HepG2 (cell line): ENCODE measurements around the gene NME9. TPM values are rescaled to one million over a fixed set of nuclear protein-coding genes. Genes with fewer than 3 reads are reported as not detected.

ENCODE experiments used
- ATAC-seq: fragments of 200-7000 bp; cut with Tn5 transposase; 3 replicates; pipeline ENCODE4 v1.9.1; 2020; ENCODE audit warnings: mild to moderate bottlenecking, moderate library complexity
- BruUV-seq: library from RNA; stranded (reverse); fragments of 400-500 nt; replicated peaks from 2 replicates; lab custom pipeline; 2021; lab: Mats Ljungman, UMichigan
- CTCF ChIA-PET: fragments of 300-600 bp; formaldehyde crosslinking; extraction: SDS; loops from one replicate; lab custom pipeline; 2021; ENCODE audit warnings: low total read pairs, inconsistent platforms, low intra/inter-chr PET ratio; lab: Yijun Ruan, JAX
- POLR2A ChIA-PET: fragments of 350-600 bp; sonication (Branson Sonifier 250); formaldehyde crosslinking; loops from one replicate; lab custom pipeline; 2020; ENCODE audit warnings: antibody characterized with exemption, inconsistent platforms; lab: Yijun Ruan, JAX
- DNase-seq: peaks from one replicate; pipeline ENCODE4 v3.0.0-alpha.2; 2015; ENCODE audit warnings: low spot score
- FAIRE-seq: peaks from 3 replicates; lab custom pipeline; 2011; peaks lifted over from hg19 to GRCh38; lab: Jason Lieb, UNC
- H2AFZ ChIP-seq: one replicate; pipeline ENCODE4 v1.6.1; 2011; ENCODE audit warnings: low read length, inconsistent platforms
- H3K27ac ChIP-seq: fragments of 300-600 bp; 3 replicates; pipeline ENCODE4 v1.8.0; 2011; ENCODE audit warnings: mixed run types, mild to moderate bottlenecking, mixed read lengths, low read length, inconsistent platforms; ENCODE audit not compliant: insufficient read depth; ENCODE audit errors: extremely low read length
- H3K27me3 ChIP-seq, 2 experiments: fragments of 200-600 bp in 1 of 2; 2 replicates in 1 of 2; 3 replicates in 1 of 2; pipeline versions ENCODE4 v1.6.0 to v1.8.0; 2011; ENCODE audit warnings: low read length in 2 of 2, mild to moderate bottlenecking in 2 of 2, moderate library complexity in 2 of 2, inconsistent platforms in 1 of 2; ENCODE audit not compliant: insufficient read depth in 2 of 2, control insufficient read depth in 1 of 2
- H3K36me3 ChIP-seq, 2 experiments: fragments of 200-600 bp in 1 of 2; replicated peaks in 1 of 2; 2 replicates in 1 of 2; 3 replicates in 1 of 2; pipeline versions ENCODE4 v1.5.1 to v1.8.0; 2011; ENCODE audit warnings: low read length in 2 of 2, inconsistent platforms in 1 of 2; ENCODE audit not compliant: insufficient read depth in 2 of 2, control insufficient read depth in 1 of 2
- H3K4me1 ChIP-seq: 2 replicates; pipeline ENCODE4 v1.5.1; 2012; ENCODE audit warnings: low read length, inconsistent platforms; ENCODE audit not compliant: insufficient read depth
- H3K4me2 ChIP-seq: 2 replicates; pipeline ENCODE4 v1.6.0; 2011; ENCODE audit warnings: low read depth, low read length, inconsistent platforms
- H3K4me3 ChIP-seq, 3 experiments: fragments of 200-600 bp in 1 of 3; sonication (generic), shearing (Covaris generic) in 1 of 3; replicated peaks in 1 of 3; 2 replicates each; pipeline ENCODE4 v1.5.1; 2011 to 2016; ENCODE audit warnings: low read length in 3 of 3, inconsistent platforms in 2 of 3, low read depth in 2 of 3, mild to moderate bottlenecking in 2 of 3, control low read depth in 1 of 3, mixed read lengths in 1 of 3; ENCODE audit not compliant: insufficient read depth in 1 of 3
- H3K79me2 ChIP-seq: one replicate; pipeline ENCODE4 v1.6.1; 2011; ENCODE audit warnings: low read length, inconsistent platforms; ENCODE audit not compliant: insufficient read depth
- H3K9ac ChIP-seq: 2 replicates; pipeline ENCODE4 v1.6.0; 2011; ENCODE audit warnings: mild to moderate bottlenecking, low read depth, low read length, inconsistent platforms; ENCODE audit not compliant: insufficient read depth
- H3K9me3 ChIP-seq: 2 replicates; pipeline ENCODE4 v1.5.1; 2012; ENCODE audit warnings: mild to moderate bottlenecking, low read length
- H4K20me1 ChIP-seq: 2 replicates; pipeline ENCODE4 v1.6.0; 2011; ENCODE audit warnings: inconsistent platforms, mild to moderate bottlenecking, low read length, moderate library complexity; ENCODE audit not compliant: insufficient read depth
- HDAC2 ChIP-seq: sonication (generic); formaldehyde crosslinking; IDR thresholded peaks from 2 replicates; pipeline ENCODE4 v1.4.0; 2020; ENCODE audit warnings: missing genetic modification reagents
- MIXL1 ChIP-seq: IDR thresholded peaks from 2 replicates; pipeline ENCODE4 v1.6.1; 2016
- SNRNP70 ChIP-seq: fragments of 200-400 bp; formaldehyde crosslinking; IDR thresholded peaks from 2 replicates; pipeline ENCODE4 v1.6.1; 2017; ENCODE audit warnings: mild to moderate bottlenecking, low read depth, low read length, moderate library complexity
- ZBTB49 ChIP-seq: sonication (generic); formaldehyde crosslinking; IDR thresholded peaks from 2 replicates; pipeline ENCODE4 v1.4.0; 2020; ENCODE audit warnings: missing genetic modification reagents, borderline replicate concordance
- ZFP37 ChIP-seq: sonication (generic); formaldehyde crosslinking; IDR thresholded peaks from 2 replicates; pipeline ENCODE4 v1.4.0; 2020; ENCODE audit warnings: missing genetic modification reagents, borderline replicate concordance
- ZNF7 ChIP-seq: IDR thresholded peaks from 2 replicates; pipeline ENCODE4 v1.6.1; 2016; ENCODE audit warnings: missing biosample characterization, missing genetic modification reagents
- ZNF747 ChIP-seq: sonication (generic); formaldehyde crosslinking; IDR thresholded peaks from 2 replicates; pipeline ENCODE4 v1.8.1; 2023; ENCODE audit warnings: missing genetic modification reagents, mild to moderate bottlenecking, borderline replicate concordance
- WGBS: methylation state at CpG from one replicate; pipeline ENCODE4 v1.1.6; 2017; ENCODE audit warnings: low lambda C conversion rate; 5-methylcytosine and 5-hydroxymethylcytosine counted together
- in situ Hi-C: cut with HindIII; loops from 2 replicates; pipeline ENCODE4 v1.10.0; 2017; ENCODE audit warnings: low pct_unique_long_range_greater_than_20kb; ENCODE audit not compliant: extremely low pct_ligation_motif_present
- intact Hi-C: fragments of 100-400 bp; cut with micrococcal nuclease; formaldehyde crosslinking; loops from one replicate; pipeline ENCODE4 v1.10.0; 2022; ENCODE audit not compliant: unreplicated experiment
- polyA plus RNA-seq, 8 experiments: library from polyadenylated mRNA; depleted of rRNA in 3 of 8; stranded (reverse) in 7 of 8; unstranded in 1 of 8; fragments of >200 nt; fragmentation: Illumina TruSeq in 4 of 8; extraction: Trizol in 4 of 8; gene quantifications; 2 replicates each; pipeline versions ENCODE4 v1.2.1 to v1.2.3, GENCODE V29; 2011 to 2016; ENCODE audit warnings: low read depth in 4 of 8, missing spikeins in 1 of 8, mixed read lengths in 1 of 8; ENCODE audit not compliant: insufficient read depth in 1 of 8
- total RNA-seq, 5 experiments: library from RNA; depleted of rRNA; stranded (reverse); fragments of >200 nt; fragmentation: Illumina TruSeq; extraction: Trizol; gene quantifications; 2 replicates each; pipeline ENCODE4 v1.2.3, GENCODE V29; 2016; ENCODE audit warnings: low read depth in 1 of 5
- TF ChIP-seq, protein P1 (sequence below): sonication (generic); formaldehyde crosslinking; IDR thresholded peaks from 2 replicates; pipeline ENCODE4 v1.5.1; 2020; ENCODE audit warnings: missing genetic modification reagents, mild to moderate bottlenecking, borderline replicate concordance
- TF ChIP-seq, protein P2 (sequence below): sonication (generic); formaldehyde crosslinking; IDR thresholded peaks from 2 replicates; pipeline ENCODE4 v1.4.0; 2020; ENCODE audit warnings: missing genetic modification reagents
- TF ChIP-seq, protein P3 (sequence below): sonication (generic); formaldehyde crosslinking; conservative IDR thresholded peaks from 2 replicates; pipeline ENCODE4 v1.8.0; 2022; ENCODE audit warnings: missing genetic modification reagents

Gene NME9
- total and polyA plus RNA-seq, 2 of the 13 experiments (the other 11 are each of a cell fraction or from before 2014, with no cell fraction given): not detected

- in situ Hi-C loops: no loop called here
- H3K27me3 ChIP-seq: no peaks in the 10 kb centered on the region
- 65% methylated on average over 1 of the region's 1 CpG for WGBS
- BruUV-seq: no TSS peak
- intact Hi-C loops: no loop called here
- peaks cover 0 to 2% of the 10 kb centered on the region in 2 experiments; a peak in 1 of 5 replicates for H3K36me3 ChIP-seq
- FAIRE-seq (no peak), ATAC-seq (no peak), DNase-seq (no peak)
- H3K79me2 ChIP-seq: no peaks in the 10 kb centered on the region
- ChIA-PET CTCF (no interaction called here), POLR2A (no interaction called here)
- H2AFZ ChIP-seq: no peak overlapping the region
- no peak overlapping the region for H3K4me3 ChIP-seq
- H4K20me1 ChIP-seq: no peaks in the 10 kb centered on the region
- H3K27ac ChIP-seq: no peak overlapping the region
- H3K9ac ChIP-seq: no peak overlapping the region
- no peak for TF ChIP-seq ZFP37 (CRISPR knock-in tag)
- TF ChIP-seq ZBTB49 (CRISPR knock-in tag): no peak
- TF ChIP-seq, protein P1, sequence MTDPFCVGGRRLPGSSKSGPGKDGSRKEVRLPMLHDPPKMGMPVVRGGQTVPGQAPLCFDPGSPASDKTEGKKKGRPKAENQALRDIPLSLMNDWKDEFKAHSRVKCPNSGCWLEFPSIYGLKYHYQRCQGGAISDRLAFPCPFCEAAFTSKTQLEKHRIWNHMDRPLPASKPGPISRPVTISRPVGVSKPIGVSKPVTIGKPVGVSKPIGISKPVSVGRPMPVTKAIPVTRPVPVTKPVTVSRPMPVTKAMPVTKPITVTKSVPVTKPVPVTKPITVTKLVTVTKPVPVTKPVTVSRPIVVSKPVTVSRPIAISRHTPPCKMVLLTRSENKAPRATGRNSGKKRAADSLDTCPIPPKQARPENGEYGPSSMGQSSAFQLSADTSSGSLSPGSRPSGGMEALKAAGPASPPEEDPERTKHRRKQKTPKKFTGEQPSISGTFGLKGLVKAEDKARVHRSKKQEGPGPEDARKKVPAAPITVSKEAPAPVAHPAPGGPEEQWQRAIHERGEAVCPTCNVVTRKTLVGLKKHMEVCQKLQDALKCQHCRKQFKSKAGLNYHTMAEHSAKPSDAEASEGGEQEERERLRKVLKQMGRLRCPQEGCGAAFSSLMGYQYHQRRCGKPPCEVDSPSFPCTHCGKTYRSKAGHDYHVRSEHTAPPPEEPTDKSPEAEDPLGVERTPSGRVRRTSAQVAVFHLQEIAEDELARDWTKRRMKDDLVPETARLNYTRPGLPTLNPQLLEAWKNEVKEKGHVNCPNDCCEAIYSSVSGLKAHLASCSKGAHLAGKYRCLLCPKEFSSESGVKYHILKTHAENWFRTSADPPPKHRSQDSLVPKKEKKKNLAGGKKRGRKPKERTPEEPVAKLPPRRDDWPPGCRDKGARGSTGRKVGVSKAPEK (CRISPR knock-in tag): no peak
- no peak for TF ChIP-seq ZNF7 (CRISPR knock-in tag)
- TF ChIP-seq HDAC2: no peak
- no peak for TF ChIP-seq ZNF747 (CRISPR knock-in tag)
- TF ChIP-seq SNRNP70: no peak
- TF ChIP-seq MIXL1: no peak
- TF ChIP-seq, protein P2, sequence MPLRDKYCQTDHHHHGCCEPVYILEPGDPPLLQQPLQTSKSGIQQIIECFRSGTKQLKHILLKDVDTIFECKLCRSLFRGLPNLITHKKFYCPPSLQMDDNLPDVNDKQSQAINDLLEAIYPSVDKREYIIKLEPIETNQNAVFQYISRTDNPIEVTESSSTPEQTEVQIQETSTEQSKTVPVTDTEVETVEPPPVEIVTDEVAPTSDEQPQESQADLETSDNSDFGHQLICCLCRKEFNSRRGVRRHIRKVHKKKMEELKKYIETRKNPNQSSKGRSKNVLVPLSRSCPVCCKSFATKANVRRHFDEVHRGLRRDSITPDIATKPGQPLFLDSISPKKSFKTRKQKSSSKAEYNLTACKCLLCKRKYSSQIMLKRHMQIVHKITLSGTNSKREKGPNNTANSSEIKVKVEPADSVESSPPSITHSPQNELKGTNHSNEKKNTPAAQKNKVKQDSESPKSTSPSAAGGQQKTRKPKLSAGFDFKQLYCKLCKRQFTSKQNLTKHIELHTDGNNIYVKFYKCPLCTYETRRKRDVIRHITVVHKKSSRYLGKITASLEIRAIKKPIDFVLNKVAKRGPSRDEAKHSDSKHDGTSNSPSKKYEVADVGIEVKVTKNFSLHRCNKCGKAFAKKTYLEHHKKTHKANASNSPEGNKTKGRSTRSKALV (CRISPR knock-in tag): no peak
- TF ChIP-seq, protein P3, sequence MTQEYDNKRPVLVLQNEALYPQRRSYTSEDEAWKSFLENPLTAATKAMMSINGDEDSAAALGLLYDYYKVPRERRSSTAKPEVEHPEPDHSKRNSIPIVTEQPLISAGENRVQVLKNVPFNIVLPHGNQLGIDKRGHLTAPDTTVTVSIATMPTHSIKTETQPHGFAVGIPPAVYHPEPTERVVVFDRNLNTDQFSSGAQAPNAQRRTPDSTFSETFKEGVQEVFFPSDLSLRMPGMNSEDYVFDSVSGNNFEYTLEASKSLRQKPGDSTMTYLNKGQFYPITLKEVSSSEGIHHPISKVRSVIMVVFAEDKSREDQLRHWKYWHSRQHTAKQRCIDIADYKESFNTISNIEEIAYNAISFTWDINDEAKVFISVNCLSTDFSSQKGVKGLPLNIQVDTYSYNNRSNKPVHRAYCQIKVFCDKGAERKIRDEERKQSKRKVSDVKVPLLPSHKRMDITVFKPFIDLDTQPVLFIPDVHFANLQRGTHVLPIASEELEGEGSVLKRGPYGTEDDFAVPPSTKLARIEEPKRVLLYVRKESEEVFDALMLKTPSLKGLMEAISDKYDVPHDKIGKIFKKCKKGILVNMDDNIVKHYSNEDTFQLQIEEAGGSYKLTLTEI (CRISPR knock-in tag): no peak
- H3K4me2 ChIP-seq: no peak overlapping the region
- no peaks in the 10 kb centered on the region for H3K4me1 ChIP-seq
- no peaks in the 10 kb centered on the region for H3K9me3 ChIP-seq
Observed at GRCh38 chr3:138254216-138254615, 75.4 kb downstream of the NME9 start.
